ENCODE measurements around the gene CCM2L.

DNA sequence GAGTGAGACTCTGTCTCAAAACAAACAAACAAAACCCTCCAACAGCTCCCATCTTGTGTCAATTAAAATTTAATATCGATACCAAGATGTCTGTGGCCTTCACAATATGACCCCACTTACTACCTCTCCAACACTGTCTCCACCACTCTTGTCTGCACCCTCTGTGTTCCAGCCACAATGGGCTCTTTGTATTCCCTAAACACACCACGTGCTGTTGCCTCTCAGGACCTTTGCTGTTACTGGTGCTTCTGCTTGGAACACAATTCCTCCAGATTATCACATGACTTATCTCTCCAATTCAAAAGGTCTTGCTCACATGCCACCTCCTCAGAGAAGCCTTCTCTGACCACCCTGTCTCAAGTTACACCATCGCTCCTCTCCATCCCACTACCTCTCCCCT is 35.8 kb downstream of the CCM2L start:
- TF ChIP-seq TCF12 (IDR thresholded peaks at IDR 0.05; ENCODE audit: low read depth, low read length) = no peak
- TF ChIP-seq, protein P1, sequence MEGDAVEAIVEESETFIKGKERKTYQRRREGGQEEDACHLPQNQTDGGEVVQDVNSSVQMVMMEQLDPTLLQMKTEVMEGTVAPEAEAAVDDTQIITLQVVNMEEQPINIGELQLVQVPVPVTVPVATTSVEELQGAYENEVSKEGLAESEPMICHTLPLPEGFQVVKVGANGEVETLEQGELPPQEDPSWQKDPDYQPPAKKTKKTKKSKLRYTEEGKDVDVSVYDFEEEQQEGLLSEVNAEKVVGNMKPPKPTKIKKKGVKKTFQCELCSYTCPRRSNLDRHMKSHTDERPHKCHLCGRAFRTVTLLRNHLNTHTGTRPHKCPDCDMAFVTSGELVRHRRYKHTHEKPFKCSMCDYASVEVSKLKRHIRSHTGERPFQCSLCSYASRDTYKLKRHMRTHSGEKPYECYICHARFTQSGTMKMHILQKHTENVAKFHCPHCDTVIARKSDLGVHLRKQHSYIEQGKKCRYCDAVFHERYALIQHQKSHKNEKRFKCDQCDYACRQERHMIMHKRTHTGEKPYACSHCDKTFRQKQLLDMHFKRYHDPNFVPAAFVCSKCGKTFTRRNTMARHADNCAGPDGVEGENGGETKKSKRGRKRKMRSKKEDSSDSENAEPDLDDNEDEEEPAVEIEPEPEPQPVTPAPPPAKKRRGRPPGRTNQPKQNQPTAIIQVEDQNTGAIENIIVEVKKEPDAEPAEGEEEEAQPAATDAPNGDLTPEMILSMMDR (IDR thresholded peaks at IDR 0.05 in 2 of 3, conservative IDR thresholded peaks at IDR 0.05 in 1 of 3; ENCODE audit: control insufficient read depth in 2 of 3, extremely low read depth in 1 of 3, insufficient read depth in 1 of 3, low read depth in 3 of 3, low read length in 3 of 3) = no peak
